SK-N-SH treated with all-trans-retinoic acid at 6 μM for 48 hours (cell line): Measurements from ENCODE around the gene FARP1.

Experiments
- ATAC-seq: fragments of 200-7000 bp; cut with Tn5 transposase; 3 replicates; pipeline ENCODE4 v1.9.1; 2020; ENCODE audit warnings: mild to moderate bottlenecking, moderate library complexity
- ARNTL ChIP-seq: fragments of 450-650 bp; formaldehyde crosslinking; IDR thresholded peaks from 2 replicates; pipeline ENCODE4 v1.5.0; 2020; ENCODE audit warnings: low read depth, mild to moderate bottlenecking, moderate library complexity, borderline replicate concordance
- BACH2 ChIP-seq: fragments of 250-450 bp; sonication (Bioruptor Pico); IDR thresholded peaks from 2 replicates; pipeline ENCODE4 v1.9.0; 2021; ENCODE audit warnings: mild to moderate bottlenecking, borderline replicate concordance
- CREB5 ChIP-seq: fragments of 250-450 bp; sonication (Bioruptor Pico); IDR thresholded peaks from 2 replicates; pipeline ENCODE4 v1.5.1; 2020; ENCODE audit warnings: low read depth, mild to moderate bottlenecking, moderate library complexity
- CSDC2 ChIP-seq: fragments of 250-450 bp; sonication (Bioruptor Pico); IDR thresholded peaks from 2 replicates; pipeline ENCODE4 v1.5.0; 2020; ENCODE audit warnings: mild to moderate bottlenecking, moderate library complexity
- CSRNP3 ChIP-seq: fragments of 250-450 bp; sonication (Bioruptor Pico); IDR thresholded peaks from 2 replicates; pipeline ENCODE4 v1.5.1; 2021; ENCODE audit warnings: mild to moderate bottlenecking, moderate library complexity
- ESRRG ChIP-seq: fragments of 250-450 bp; sonication (Bioruptor Pico); IDR thresholded peaks from 2 replicates; pipeline ENCODE4 v1.6.1; 2021; ENCODE audit warnings: mild to moderate bottlenecking
- GLIS3 ChIP-seq: fragments of 250-450 bp; sonication (Bioruptor Pico); IDR thresholded peaks from 2 replicates; pipeline ENCODE4 v1.5.0; 2020; ENCODE audit warnings: mild to moderate bottlenecking, moderate library complexity
- ISL1 ChIP-seq: fragments of 250-450 bp; sonication (Bioruptor Pico); IDR thresholded peaks from 2 replicates; pipeline ENCODE4 v2.1.2; 2022; ENCODE audit warnings: mild to moderate bottlenecking, moderate library complexity
- OSR1 ChIP-seq: fragments of 250-450 bp; sonication (Bioruptor Pico); IDR thresholded peaks from 2 replicates; pipeline ENCODE4 v1.8.0; 2022; ENCODE audit warnings: moderate library complexity, mild to moderate bottlenecking, inconsistent platforms
- POU6F1 ChIP-seq: fragments of 250-450 bp; sonication (Bioruptor Pico); IDR thresholded peaks from 2 replicates; pipeline ENCODE4 v1.8.0; 2021; ENCODE audit warnings: low read depth, mild to moderate bottlenecking, moderate library complexity, borderline replicate concordance
- PPARA ChIP-seq: fragments of 250-450 bp; sonication (Bioruptor Pico); IDR thresholded peaks from 2 replicates; pipeline ENCODE4 v1.5.0; 2020; ENCODE audit warnings: mild to moderate bottlenecking, borderline replicate concordance
- SNAI2 ChIP-seq: fragments of 250-450 bp; sonication (Bioruptor Pico); IDR thresholded peaks from 2 replicates; pipeline ENCODE4 v1.5.0; 2020; ENCODE audit warnings: mild to moderate bottlenecking, moderate library complexity
- TCF4 ChIP-seq: fragments of 250-450 bp; sonication (Bioruptor Pico); IDR thresholded peaks from 2 replicates; pipeline ENCODE4 v1.8.0; 2021; ENCODE audit warnings: mild to moderate bottlenecking, moderate library complexity, borderline replicate concordance
- TOX ChIP-seq: fragments of 250-450 bp; sonication (Bioruptor Pico); IDR thresholded peaks from 2 replicates; pipeline ENCODE4 v1.8.0; 2021; ENCODE audit warnings: mild to moderate bottlenecking, moderate library complexity, borderline replicate concordance
- TSHZ2 ChIP-seq: fragments of 250-450 bp; sonication (Bioruptor Pico); IDR thresholded peaks from 2 replicates; pipeline ENCODE4 v1.5.0; 2020; ENCODE audit warnings: mild to moderate bottlenecking, moderate library complexity
- ZC3H10 ChIP-seq: fragments of 250-450 bp; sonication (Bioruptor Pico); IDR thresholded peaks from 2 replicates; pipeline ENCODE4 v1.5.1; 2021; ENCODE audit warnings: mild to moderate bottlenecking, moderate library complexity
- ZFP3 ChIP-seq: fragments of 250-450 bp; sonication (Bioruptor Pico); IDR thresholded peaks from 2 replicates; pipeline ENCODE4 v1.5.0; 2020; ENCODE audit warnings: mild to moderate bottlenecking, moderate library complexity
- ZFP30 ChIP-seq: fragments of 450-650 bp; formaldehyde crosslinking; IDR thresholded peaks from 2 replicates; pipeline ENCODE4 v1.5.0; 2022; ENCODE audit warnings: mild to moderate bottlenecking, moderate library complexity
- ZNF565 ChIP-seq: fragments of 450-650 bp; formaldehyde crosslinking; conservative IDR thresholded peaks from 2 replicates; pipeline ENCODE4 v1.5.0; 2020; ENCODE audit warnings: low read depth, mild to moderate bottlenecking, moderate library complexity
- ZNF70 ChIP-seq: fragments of 450-650 bp; formaldehyde crosslinking; IDR thresholded peaks from 2 replicates; pipeline ENCODE4 v1.5.0; 2020; ENCODE audit warnings: mild to moderate bottlenecking, moderate library complexity
- ZNF8 ChIP-seq: fragments of 450-650 bp; formaldehyde crosslinking; IDR thresholded peaks from 2 replicates; pipeline ENCODE4 v1.5.0; 2020; ENCODE audit warnings: mild to moderate bottlenecking, moderate library complexity

Gene FARP1

GRCh38 chr13:98301721-98302120 lies 158.8 kb downstream of the FARP1 start:
- no peak for TF ChIP-seq ISL1 (CRISPR knock-in tag)
- TF ChIP-seq TCF4 (CRISPR knock-in tag) = no peak
- no peak for TF ChIP-seq POU6F1 (CRISPR knock-in tag)
- TF ChIP-seq PPARA (CRISPR knock-in tag) = no peak
- no peak for TF ChIP-seq TSHZ2 (CRISPR knock-in tag)
- TF ChIP-seq OSR1 (CRISPR knock-in tag) = no peak
- TF ChIP-seq, all 23 proteins: peak for 0
- no peak for ATAC-seq

GRCh38 chr13:98303858-98304257 lies 161.0 kb downstream of the FARP1 start:
- no peak for ATAC-seq
- TF ChIP-seq TSHZ2 (CRISPR knock-in tag) (no peak), TCF4 (CRISPR knock-in tag) (no peak), GLIS3 (no peak), ZC3H10 (no peak), PPARA (CRISPR knock-in tag) (no peak), ARNTL (CRISPR knock-in tag) (no peak), OSR1 (CRISPR knock-in tag) (no peak), ZFP30 (CRISPR knock-in tag) (no peak), ZNF565 (no peak), ESRRG (no peak), CSDC2 (CRISPR knock-in tag) (no peak), ZNF70 (CRISPR knock-in tag) (no peak), ISL1 (CRISPR knock-in tag) (no peak), CSRNP3 (CRISPR knock-in tag) (no peak), SNAI2 (CRISPR knock-in tag) (no peak), ZFP3 (CRISPR knock-in tag) (no peak), ZNF8 (CRISPR knock-in tag) (no peak)

- no peak for ATAC-seq
- no peak for TF ChIP-seq OSR1 (CRISPR knock-in tag)
- no peak for TF ChIP-seq ZC3H10
- no peak for TF ChIP-seq ZNF8 (CRISPR knock-in tag)
These were observed 162.8 kb downstream of the FARP1 start for GRCh38 chr13:98305670-98306069.

- ATAC-seq = no peak
- no peak for TF ChIP-seq TSHZ2 (CRISPR knock-in tag)
- no peak for TF ChIP-seq BACH2 (CRISPR knock-in tag)
- TF ChIP-seq GLIS3 = no peak
- no peak for TF ChIP-seq TOX (CRISPR knock-in tag)
- TF ChIP-seq ESRRG = no peak
- TF ChIP-seq CREB5 (CRISPR knock-in tag) = no peak
- no peak for TF ChIP-seq CSRNP3 (CRISPR knock-in tag)
These were observed 164.7 kb downstream of the FARP1 start for GRCh38 chr13:98307463-98308085.
